Subcutaneous adipose tissue (tissue), 4 donors: Measurements from ENCODE around the gene PER2. TPM values are rescaled to one million over a fixed set of nuclear protein-coding genes. Genes with fewer than 3 reads are reported as not detected.

Experiments
- total RNA-seq, 4 donors: library from RNA; depleted of rRNA; stranded (reverse); fragments of >200 nt; gene quantifications; one replicate each; pipeline ENCODE4 v1.1.0, GENCODE V29; 2016
- TF ChIP-seq, protein P1 (sequence below): fragments of 450-650 bp; IDR thresholded peaks from one replicate; pipeline ENCODE4 v1.5.1; 2016; ENCODE audit warnings: low read depth, mild to moderate bottlenecking, control low read depth, antibody characterized with exemption, moderate library complexity

Gene PER2
- 10 to 100 TPM in 1 of 4 donors, 1 to 10 TPM in 3; 2.9 to 17.9 (median 6.4) TPM for total RNA-seq

- TF ChIP-seq, protein P1, sequence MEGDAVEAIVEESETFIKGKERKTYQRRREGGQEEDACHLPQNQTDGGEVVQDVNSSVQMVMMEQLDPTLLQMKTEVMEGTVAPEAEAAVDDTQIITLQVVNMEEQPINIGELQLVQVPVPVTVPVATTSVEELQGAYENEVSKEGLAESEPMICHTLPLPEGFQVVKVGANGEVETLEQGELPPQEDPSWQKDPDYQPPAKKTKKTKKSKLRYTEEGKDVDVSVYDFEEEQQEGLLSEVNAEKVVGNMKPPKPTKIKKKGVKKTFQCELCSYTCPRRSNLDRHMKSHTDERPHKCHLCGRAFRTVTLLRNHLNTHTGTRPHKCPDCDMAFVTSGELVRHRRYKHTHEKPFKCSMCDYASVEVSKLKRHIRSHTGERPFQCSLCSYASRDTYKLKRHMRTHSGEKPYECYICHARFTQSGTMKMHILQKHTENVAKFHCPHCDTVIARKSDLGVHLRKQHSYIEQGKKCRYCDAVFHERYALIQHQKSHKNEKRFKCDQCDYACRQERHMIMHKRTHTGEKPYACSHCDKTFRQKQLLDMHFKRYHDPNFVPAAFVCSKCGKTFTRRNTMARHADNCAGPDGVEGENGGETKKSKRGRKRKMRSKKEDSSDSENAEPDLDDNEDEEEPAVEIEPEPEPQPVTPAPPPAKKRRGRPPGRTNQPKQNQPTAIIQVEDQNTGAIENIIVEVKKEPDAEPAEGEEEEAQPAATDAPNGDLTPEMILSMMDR: no peak
Measured at GRCh38 chr2:238287737-238288649, at the start of gene PER2. Gene PER2, minus strand, starts transcription at chr2:238288610. Its CDS starts 10,674 bp downstream, at chr2:238277936.

GRCh38 chr2:238337846-238338245, 49.4 kb upstream of the PER2 start:
- TF ChIP-seq, protein P1: no peak

DNA sequence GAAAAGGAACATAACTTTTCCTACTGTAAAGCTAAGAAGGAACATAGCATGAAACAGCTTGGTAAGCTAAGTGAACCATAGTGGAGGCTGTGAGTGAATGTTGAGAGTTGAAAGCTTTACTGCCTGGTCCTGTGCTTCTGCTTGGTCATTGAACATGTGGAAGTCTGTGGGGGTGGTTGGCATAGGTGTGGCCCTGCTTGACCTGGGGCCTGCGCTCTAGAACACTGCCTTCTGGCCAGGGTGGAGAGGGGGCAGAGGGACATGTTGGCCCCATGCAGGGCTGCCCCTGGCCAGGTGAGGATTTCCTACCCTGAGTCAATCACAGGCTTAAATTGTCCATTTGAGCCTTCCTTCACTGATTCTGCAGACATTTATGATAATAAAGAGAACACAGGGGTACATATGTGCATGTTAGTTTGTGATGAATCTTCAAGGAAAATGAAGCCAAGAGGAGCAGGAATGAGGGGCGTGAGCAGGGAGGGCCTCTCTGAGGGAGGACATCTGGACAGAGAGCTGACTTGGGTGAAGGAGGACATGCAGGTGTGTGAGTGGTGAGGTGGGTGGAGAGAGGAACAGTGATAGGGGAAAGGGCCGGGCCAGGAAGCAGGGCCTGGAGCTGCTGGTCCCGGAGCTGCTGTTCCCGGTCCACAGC, 48.5 kb upstream of the PER2 start:
- TF ChIP-seq, protein P1: no peak

DNA sequence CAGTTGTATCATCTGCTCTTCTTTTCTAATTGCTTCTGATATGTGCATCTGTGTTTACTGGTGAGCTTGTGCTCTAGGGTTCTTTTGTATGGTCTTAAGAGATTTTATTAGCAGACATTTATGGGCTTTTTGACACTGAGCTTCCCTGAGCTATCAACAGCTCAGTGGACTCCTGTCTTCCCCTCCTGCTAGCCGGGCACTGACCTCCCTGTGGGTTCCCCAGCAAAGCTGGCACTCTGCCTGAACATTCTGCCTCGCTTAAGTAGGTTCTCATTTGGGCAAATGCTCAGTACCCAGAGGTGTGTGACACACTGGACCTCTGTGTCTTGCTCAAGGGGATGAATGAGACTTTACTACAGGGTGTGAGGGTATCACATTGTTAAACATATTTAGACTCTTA, 47.7 kb upstream of the PER2 start:
- TF ChIP-seq, protein P1: no peak

- TF ChIP-seq, protein P1: no peak
Measured at GRCh38 chr2:238334885-238335284, 46.5 kb upstream of the PER2 start.

DNA sequence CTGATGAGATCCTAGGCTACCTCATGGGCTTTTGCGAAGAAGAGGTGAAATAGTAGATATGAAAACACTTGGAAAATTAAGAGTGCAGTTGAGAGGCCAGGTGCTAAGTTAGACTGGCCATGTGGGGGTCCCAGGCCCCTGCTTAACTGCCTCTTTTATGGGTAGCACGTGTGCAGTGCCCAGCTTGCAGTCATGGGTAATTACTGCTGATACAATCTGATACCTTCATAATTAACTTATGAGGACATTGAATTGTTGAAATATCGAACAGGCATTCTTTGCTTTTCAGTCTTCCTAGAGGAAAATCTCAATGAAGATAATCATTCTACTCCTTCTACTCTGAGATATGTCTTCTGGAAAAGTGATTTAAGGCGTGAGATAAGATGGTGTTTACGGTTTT, 43.5 kb upstream of the PER2 start:
- TF ChIP-seq, protein P1: no peak

GRCh38 chr2:238330391-238330790, 42.0 kb upstream of the PER2 start:
- TF ChIP-seq, protein P1: no peak
